Upper lobe of right lung (tissue), 1 donor: Measurements from ENCODE around the gene ADAP1. TPM values are rescaled to one million over a fixed set of nuclear protein-coding genes. Genes with fewer than 3 reads are reported as not detected.

Experiments used
- ATAC-seq: fragments of 200-7000 bp; cut with Tn5 transposase; one replicate; pipeline ENCODE4 v1.9.1; 2020; ENCODE audit warnings: mild to moderate bottlenecking, moderate library complexity
- DNase-seq: peaks from one replicate; pipeline ENCODE4 v3.0.0-alpha.2; 2020
- H3K27ac ChIP-seq: fragments of 200-600 bp; one replicate; pipeline ENCODE4 v1.8.0; 2022
- H3K27me3 ChIP-seq: fragments of 200-600 bp; one replicate; pipeline ENCODE4 v1.8.0; 2022; ENCODE audit warnings: mild to moderate bottlenecking
- H3K36me3 ChIP-seq: fragments of 200-600 bp; one replicate; pipeline ENCODE4 v1.8.0; 2022
- H3K4me1 ChIP-seq: fragments of 200-600 bp; one replicate; pipeline ENCODE4 v1.8.0; 2022
- H3K4me3 ChIP-seq: fragments of 200-600 bp; one replicate; pipeline ENCODE4 v1.8.0; 2022; ENCODE audit warnings: mild to moderate bottlenecking
- H3K9me3 ChIP-seq: fragments of 200-600 bp; one replicate; pipeline ENCODE4 v1.8.0; 2022
- CTCF ChIP-seq: fragments of 200-600 bp; IDR thresholded peaks from one replicate; pipeline ENCODE4 v1.8.0; 2022; ENCODE audit warnings: antibody characterized with exemption
- intact Hi-C: fragments of 100-400 bp; cut with DNase I; formaldehyde crosslinking; loops from one replicate; pipeline ENCODE4 v1.11.0; 2022
- total RNA-seq: library from RNA; stranded (reverse); fragmentation: NEBNext Ultra II Directional; extraction: Animal tissue kit (Norgen Biotek cat#: 25700); gene quantifications from one replicate; pipeline ENCODE4 v1.2.1, GENCODE V29; 2021
- donor health status: DM: no; HTN: yes; CAD: no; lungs with severe emphysema.

The ADAP1 gene
- total RNA-seq, 1 donor from 2014 or later: 30.7 TPM

GRCh38 chr7:985127-985416 lies 30.6 kb upstream of the ADAP1 start:
- H3K27me3 ChIP-seq: peaks cover 40% of the 10 kb centered on the region
- DNase-seq (no peak), ATAC-seq (no peak)
- H3K9me3 ChIP-seq: no peaks in the 10 kb centered on the region
- intact Hi-C loops: no loop called here
- H3K36me3 ChIP-seq: no peaks in the 10 kb centered on the region
- H3K27ac ChIP-seq: no peak overlapping the region
- no peak overlapping the region for H3K4me3 ChIP-seq
- TF ChIP-seq CTCF: no peak
- H3K4me1 ChIP-seq: no peaks in the 10 kb centered on the region

GRCh38 chr7:984361-985126 lies 30.1 kb upstream of the ADAP1 start:
- Histone ChIP-seq H3K4me3 (no peak overlapping the region), H3K36me3 (no peaks in the 10 kb centered on the region), H3K9me3 (no peaks in the 10 kb centered on the region), H3K4me1 (no peaks in the 10 kb centered on the region), H3K27me3 (peaks cover 39% of the 10 kb centered on the region), H3K27ac (no peak overlapping the region)
- intact Hi-C loops: no loop called here
- ATAC-seq (no peak), DNase-seq (peak; percentile 59)
- TF ChIP-seq CTCF: no peak

- H3K4me3 ChIP-seq: no peak overlapping the region
- DNase-seq (peak; percentile 58), ATAC-seq (no peak)
- peaks cover 31% of the 10 kb centered on the region for H3K27me3 ChIP-seq
- TF ChIP-seq CTCF: no peak
- H3K4me1 ChIP-seq: no peaks in the 10 kb centered on the region
- intact Hi-C loops: no loop called here
- H3K36me3 ChIP-seq: no peaks in the 10 kb centered on the region
- no peak overlapping the region for H3K27ac ChIP-seq
- no peaks in the 10 kb centered on the region for H3K9me3 ChIP-seq
Observed at GRCh38 chr7:983616-984071, 29.2 kb upstream of the ADAP1 start.

- H3K27me3 ChIP-seq: peaks cover 27% of the 10 kb centered on the region
Observed at GRCh38 chr7:983004-983615, 28.6 kb upstream of the ADAP1 start, which contains the start of gene CYP2W1. CYP2W1 (plus strand) TSS chr7:983181; CDS start chr7:983212, 31 bp downstream.

GRCh38 chr7:982511-983003 lies 28.1 kb upstream of the ADAP1 start:
- H3K4me1 ChIP-seq: no peaks in the 10 kb centered on the region
- no peak for TF ChIP-seq CTCF
- H3K27me3 ChIP-seq: peaks cover 22% of the 10 kb centered on the region
- ATAC-seq (no peak), DNase-seq (no peak)
- intact Hi-C loops: no loop called here
- H3K4me3 ChIP-seq: no peak overlapping the region
- no peaks in the 10 kb centered on the region for H3K9me3 ChIP-seq
- no peaks in the 10 kb centered on the region for H3K36me3 ChIP-seq
- H3K27ac ChIP-seq: no peak overlapping the region

More at GRCh38 chr7:983004-983615, 28.6 kb upstream of the ADAP1 start, which contains the start of gene CYP2W1:
- Histone ChIP-seq H3K27ac (no peak within 1 kb of the TSS), H3K36me3 (no peaks in the 10 kb centered on the region), H3K9me3 (no peaks in the 10 kb centered on the region), H3K4me3 (no peak within 1 kb of the TSS), H3K4me1 (no peaks in the 10 kb centered on the region)
- ATAC-seq (peak; percentile 7), DNase-seq (peak; percentile 63)
- intact Hi-C loops: no loop called here
- TF ChIP-seq CTCF: no peak
